HepG2 (cell line): ENCODE data around the gene PHF23. TPM values are rescaled to one million over a fixed set of nuclear protein-coding genes. Genes with fewer than 3 reads are reported as not detected.

Experiments used
- GATAD1 ChIP-seq: IDR thresholded peaks from 2 replicates; pipeline ENCODE4 v1.6.1; 2016; ENCODE audit warnings: missing genetic modification reagents, missing compliant biosample characterization
- GZF1 ChIP-seq: sonication (generic); formaldehyde crosslinking; IDR thresholded peaks from 2 replicates; pipeline ENCODE4 v1.5.1; 2020; ENCODE audit warnings: mild to moderate bottlenecking, missing genetic modification reagents
- HNF4A ChIP-seq: sonication (generic); formaldehyde crosslinking; IDR thresholded peaks from 2 replicates; pipeline ENCODE4 v1.4.0; 2020; ENCODE audit warnings: missing genetic modification reagents
- KDM4B ChIP-seq: sonication (generic); formaldehyde crosslinking; IDR thresholded peaks from 2 replicates; pipeline ENCODE4 v1.4.0; 2020; ENCODE audit warnings: missing genetic modification reagents
- KDM5A ChIP-seq: fragments of 200-600 bp; sonication (generic); IDR thresholded peaks from 2 replicates; pipeline ENCODE4 v1.7.0; 2018; ENCODE audit warnings: antibody characterized with exemption, mild to moderate bottlenecking, low read length, borderline replicate concordance
- POLR2G ChIP-seq: fragments of 200-400 bp; formaldehyde crosslinking; IDR thresholded peaks from 2 replicates; pipeline ENCODE4 v1.6.1; 2018; ENCODE audit warnings: mild to moderate bottlenecking, low read depth, low read length, moderate library complexity
- RARA ChIP-seq: IDR thresholded peaks from 2 replicates; pipeline ENCODE4 v1.6.1; 2016; ENCODE audit warnings: missing genetic modification reagents, missing compliant biosample characterization
- RFXAP ChIP-seq: sonication (generic); formaldehyde crosslinking; IDR thresholded peaks from 2 replicates; pipeline ENCODE4 v1.4.0; 2020; ENCODE audit warnings: missing genetic modification reagents, borderline replicate concordance
- SMAD1 ChIP-seq: sonication (generic); formaldehyde crosslinking; IDR thresholded peaks from 2 replicates; pipeline ENCODE4 v1.4.0; 2020; ENCODE audit warnings: missing genetic modification reagents, low read depth, mild to moderate bottlenecking, borderline replicate concordance
- SMC3 ChIP-seq: IDR thresholded peaks from 2 replicates; pipeline ENCODE4 v1.6.1; 2011; ENCODE audit warnings: low read length, improper control_type of control experiment
- TBX2 ChIP-seq: sonication (generic); formaldehyde crosslinking; IDR thresholded peaks from 2 replicates; pipeline ENCODE4 v1.5.0; 2020; ENCODE audit warnings: missing genetic modification reagents, mild to moderate bottlenecking, borderline replicate concordance
- ZNF101 ChIP-seq: sonication (generic); formaldehyde crosslinking; IDR thresholded peaks from 2 replicates; pipeline ENCODE4 v1.4.0; 2020; ENCODE audit warnings: mild to moderate bottlenecking, low read depth, missing genetic modification reagents, borderline replicate concordance
- ZNF7 ChIP-seq: IDR thresholded peaks from 2 replicates; pipeline ENCODE4 v1.6.1; 2016; ENCODE audit warnings: missing biosample characterization, missing genetic modification reagents
- polyA plus RNA-seq, 8 experiments: library from polyadenylated mRNA; depleted of rRNA in 3 of 8; stranded (reverse) in 7 of 8; unstranded in 1 of 8; fragments of >200 nt; fragmentation: Illumina TruSeq in 4 of 8; extraction: Trizol in 4 of 8; gene quantifications; 2 replicates each; pipeline versions ENCODE4 v1.2.1 to v1.2.3, GENCODE V29; 2011 to 2016; ENCODE audit warnings: low read depth in 4 of 8, missing spikeins in 1 of 8, mixed read lengths in 1 of 8; ENCODE audit not compliant: insufficient read depth in 1 of 8
- total RNA-seq, 5 experiments: library from RNA; depleted of rRNA; stranded (reverse); fragments of >200 nt; fragmentation: Illumina TruSeq; extraction: Trizol; gene quantifications; 2 replicates each; pipeline ENCODE4 v1.2.3, GENCODE V29; 2016; ENCODE audit warnings: low read depth in 1 of 5
- TF ChIP-seq, protein P1 (sequence below): sonication (generic); formaldehyde crosslinking; IDR thresholded peaks from 2 replicates; pipeline ENCODE4 v1.5.1; 2020; ENCODE audit warnings: missing genetic modification reagents, mild to moderate bottlenecking, borderline replicate concordance
- TF ChIP-seq, protein P2 (sequence below): sonication (generic); formaldehyde crosslinking; conservative IDR thresholded peaks from 2 replicates; pipeline ENCODE4 v1.5.0; 2020; ENCODE audit warnings: missing genetic modification reagents
- TF ChIP-seq, protein P3 (sequence below): sonication (generic); formaldehyde crosslinking; IDR thresholded peaks from 2 replicates; pipeline ENCODE4 v1.4.0; 2020; ENCODE audit warnings: missing genetic modification reagents, borderline replicate concordance
- TF ChIP-seq, protein P4 (sequence below): sonication (generic); formaldehyde crosslinking; IDR thresholded peaks from 2 replicates; pipeline ENCODE4 v1.4.0; 2020; ENCODE audit warnings: mild to moderate bottlenecking, missing genetic modification reagents, borderline replicate concordance
- TF ChIP-seq, protein P5 (sequence below): sonication (generic); formaldehyde crosslinking; IDR thresholded peaks from 2 replicates; pipeline ENCODE4 v1.5.0; 2020; ENCODE audit warnings: mild to moderate bottlenecking, missing genetic modification reagents
- TF ChIP-seq, protein P6 (sequence below): sonication (generic); formaldehyde crosslinking; IDR thresholded peaks from 2 replicates; pipeline ENCODE4 v1.5.0; 2020; ENCODE audit warnings: mild to moderate bottlenecking, missing genetic modification reagents

Gene PHF23
- total and polyA plus RNA-seq, 2 of the 13 experiments (the other 11 are each of a cell fraction or from before 2014, with no cell fraction given), result 27.6 to 33.2 TPM

DNA sequence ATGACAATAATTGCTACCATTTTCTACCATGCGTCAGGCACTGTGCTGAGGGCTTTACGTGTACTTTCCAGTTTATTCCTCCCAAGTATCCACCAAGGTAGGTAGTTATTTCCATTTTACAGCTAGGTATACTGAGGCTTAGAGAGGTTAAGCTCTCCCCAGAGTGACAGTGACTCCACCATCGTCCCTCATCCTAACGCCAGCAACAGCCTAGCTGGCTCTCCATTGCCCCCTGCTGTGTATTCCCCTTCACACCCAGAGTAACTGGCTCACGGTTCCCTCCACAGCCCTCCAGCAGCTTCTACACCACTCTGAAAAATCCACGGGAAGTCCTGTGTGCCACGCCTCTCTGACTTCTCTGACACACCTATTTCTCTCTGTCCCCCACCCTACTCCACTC, 53.0 kb downstream of the PHF23 start (continued):
- TF ChIP-seq, protein P1, sequence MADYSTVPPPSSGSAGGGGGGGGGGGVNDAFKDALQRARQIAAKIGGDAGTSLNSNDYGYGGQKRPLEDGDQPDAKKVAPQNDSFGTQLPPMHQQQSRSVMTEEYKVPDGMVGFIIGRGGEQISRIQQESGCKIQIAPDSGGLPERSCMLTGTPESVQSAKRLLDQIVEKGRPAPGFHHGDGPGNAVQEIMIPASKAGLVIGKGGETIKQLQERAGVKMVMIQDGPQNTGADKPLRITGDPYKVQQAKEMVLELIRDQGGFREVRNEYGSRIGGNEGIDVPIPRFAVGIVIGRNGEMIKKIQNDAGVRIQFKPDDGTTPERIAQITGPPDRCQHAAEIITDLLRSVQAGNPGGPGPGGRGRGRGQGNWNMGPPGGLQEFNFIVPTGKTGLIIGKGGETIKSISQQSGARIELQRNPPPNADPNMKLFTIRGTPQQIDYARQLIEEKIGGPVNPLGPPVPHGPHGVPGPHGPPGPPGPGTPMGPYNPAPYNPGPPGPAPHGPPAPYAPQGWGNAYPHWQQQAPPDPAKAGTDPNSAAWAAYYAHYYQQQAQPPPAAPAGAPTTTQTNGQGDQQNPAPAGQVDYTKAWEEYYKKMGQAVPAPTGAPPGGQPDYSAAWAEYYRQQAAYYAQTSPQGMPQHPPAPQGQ (CRISPR knock-in tag), result no peak
- TF ChIP-seq KDM4B (CRISPR knock-in tag) (no peak), ZNF101 (CRISPR knock-in tag) (no peak), TBX2 (CRISPR knock-in tag) (0 out of 2 replicates have a peak, but pooled peaks have one; percentile 15), SMC3 (peak; percentile 83), RARA (CRISPR knock-in tag) (no peak), RFXAP (no peak), ZNF7 (CRISPR knock-in tag) (no peak), POLR2G (no peak), GZF1 (CRISPR knock-in tag) (no peak), KDM5A (no peak), GATAD1 (no peak), HNF4A (peak; percentile 21; the same call in 1 of the 2 replicates), SMAD1 (CRISPR knock-in tag) (no peak)
- TF ChIP-seq, protein P2, sequence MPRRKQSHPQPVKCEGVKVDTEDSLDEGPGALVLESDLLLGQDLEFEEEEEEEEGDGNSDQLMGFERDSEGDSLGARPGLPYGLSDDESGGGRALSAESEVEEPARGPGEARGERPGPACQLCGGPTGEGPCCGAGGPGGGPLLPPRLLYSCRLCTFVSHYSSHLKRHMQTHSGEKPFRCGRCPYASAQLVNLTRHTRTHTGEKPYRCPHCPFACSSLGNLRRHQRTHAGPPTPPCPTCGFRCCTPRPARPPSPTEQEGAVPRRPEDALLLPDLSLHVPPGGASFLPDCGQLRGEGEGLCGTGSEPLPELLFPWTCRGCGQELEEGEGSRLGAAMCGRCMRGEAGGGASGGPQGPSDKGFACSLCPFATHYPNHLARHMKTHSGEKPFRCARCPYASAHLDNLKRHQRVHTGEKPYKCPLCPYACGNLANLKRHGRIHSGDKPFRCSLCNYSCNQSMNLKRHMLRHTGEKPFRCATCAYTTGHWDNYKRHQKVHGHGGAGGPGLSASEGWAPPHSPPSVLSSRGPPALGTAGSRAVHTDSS (CRISPR knock-in tag), result no peak
- TF ChIP-seq, protein P3, sequence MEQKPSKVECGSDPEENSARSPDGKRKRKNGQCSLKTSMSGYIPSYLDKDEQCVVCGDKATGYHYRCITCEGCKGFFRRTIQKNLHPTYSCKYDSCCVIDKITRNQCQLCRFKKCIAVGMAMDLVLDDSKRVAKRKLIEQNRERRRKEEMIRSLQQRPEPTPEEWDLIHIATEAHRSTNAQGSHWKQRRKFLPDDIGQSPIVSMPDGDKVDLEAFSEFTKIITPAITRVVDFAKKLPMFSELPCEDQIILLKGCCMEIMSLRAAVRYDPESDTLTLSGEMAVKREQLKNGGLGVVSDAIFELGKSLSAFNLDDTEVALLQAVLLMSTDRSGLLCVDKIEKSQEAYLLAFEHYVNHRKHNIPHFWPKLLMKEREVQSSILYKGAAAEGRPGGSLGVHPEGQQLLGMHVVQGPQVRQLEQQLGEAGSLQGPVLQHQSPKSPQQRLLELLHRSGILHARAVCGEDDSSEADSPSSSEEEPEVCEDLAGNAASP (CRISPR knock-in tag), result no peak
- TF ChIP-seq, protein P4, sequence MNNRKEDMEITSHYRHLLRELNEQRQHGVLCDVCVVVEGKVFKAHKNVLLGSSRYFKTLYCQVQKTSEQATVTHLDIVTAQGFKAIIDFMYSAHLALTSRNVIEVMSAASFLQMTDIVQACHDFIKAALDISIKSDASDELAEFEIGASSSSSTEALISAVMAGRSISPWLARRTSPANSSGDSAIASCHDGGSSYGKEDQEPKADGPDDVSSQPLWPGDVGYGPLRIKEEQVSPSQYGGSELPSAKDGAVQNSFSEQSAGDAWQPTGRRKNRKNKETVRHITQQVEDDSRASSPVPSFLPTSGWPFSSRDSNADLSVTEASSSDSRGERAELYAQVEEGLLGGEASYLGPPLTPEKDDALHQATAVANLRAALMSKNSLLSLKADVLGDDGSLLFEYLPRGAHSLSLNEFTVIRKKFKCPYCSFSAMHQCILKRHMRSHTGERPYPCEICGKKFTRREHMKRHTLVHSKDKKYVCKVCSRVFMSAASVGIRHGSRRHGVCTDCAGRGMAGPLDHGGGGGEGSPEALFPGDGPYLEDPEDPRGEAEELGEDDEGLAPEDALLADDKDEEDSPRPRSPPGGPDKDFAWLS (CRISPR knock-in tag), result no peak
- TF ChIP-seq, protein P5, sequence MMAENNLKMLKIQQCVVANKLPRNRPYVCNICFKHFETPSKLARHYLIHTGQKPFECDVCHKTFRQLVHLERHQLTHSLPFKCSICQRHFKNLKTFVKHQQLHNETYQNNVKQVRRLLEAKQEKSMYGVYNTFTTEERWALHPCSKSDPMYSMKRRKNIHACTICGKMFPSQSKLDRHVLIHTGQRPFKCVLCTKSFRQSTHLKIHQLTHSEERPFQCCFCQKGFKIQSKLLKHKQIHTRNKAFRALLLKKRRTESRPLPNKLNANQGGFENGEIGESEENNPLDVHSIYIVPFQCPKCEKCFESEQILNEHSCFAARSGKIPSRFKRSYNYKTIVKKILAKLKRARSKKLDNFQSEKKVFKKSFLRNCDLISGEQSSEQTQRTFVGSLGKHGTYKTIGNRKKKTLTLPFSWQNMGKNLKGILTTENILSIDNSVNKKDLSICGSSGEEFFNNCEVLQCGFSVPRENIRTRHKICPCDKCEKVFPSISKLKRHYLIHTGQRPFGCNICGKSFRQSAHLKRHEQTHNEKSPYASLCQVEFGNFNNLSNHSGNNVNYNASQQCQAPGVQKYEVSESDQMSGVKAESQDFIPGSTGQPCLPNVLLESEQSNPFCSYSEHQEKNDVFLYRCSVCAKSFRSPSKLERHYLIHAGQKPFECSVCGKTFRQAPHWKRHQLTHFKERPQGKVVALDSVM (CRISPR knock-in tag), result peak; percentile 62
- TF ChIP-seq, protein P6, sequence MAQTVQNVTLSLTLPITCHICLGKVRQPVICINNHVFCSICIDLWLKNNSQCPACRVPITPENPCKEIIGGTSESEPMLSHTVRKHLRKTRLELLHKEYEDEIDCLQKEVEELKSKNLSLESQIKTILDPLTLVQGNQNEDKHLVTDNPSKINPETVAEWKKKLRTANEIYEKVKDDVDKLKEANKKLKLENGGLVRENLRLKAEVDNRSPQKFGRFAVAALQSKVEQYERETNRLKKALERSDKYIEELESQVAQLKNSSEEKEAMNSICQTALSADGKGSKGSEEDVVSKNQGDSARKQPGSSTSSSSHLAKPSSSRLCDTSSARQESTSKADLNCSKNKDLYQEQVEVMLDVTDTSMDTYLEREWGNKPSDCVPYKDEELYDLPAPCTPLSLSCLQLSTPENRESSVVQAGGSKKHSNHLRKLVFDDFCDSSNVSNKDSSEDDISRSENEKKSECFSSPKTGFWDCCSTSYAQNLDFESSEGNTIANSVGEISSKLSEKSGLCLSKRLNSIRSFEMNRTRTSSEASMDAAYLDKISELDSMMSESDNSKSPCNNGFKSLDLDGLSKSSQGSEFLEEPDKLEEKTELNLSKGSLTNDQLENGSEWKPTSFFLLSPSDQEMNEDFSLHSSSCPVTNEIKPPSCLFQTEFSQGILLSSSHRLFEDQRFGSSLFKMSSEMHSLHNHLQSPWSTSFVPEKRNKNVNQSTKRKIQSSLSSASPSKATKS, result no peak
